ENCODE data around the gene MYO7B. TPM values are rescaled to one million over a fixed set of nuclear protein-coding genes. Genes with fewer than 3 reads are reported as not detected.

MYO7B gene
- total RNA-seq, 2 experiments from 2014 or later = 3.3 TPM; not detected in 1

DNA sequence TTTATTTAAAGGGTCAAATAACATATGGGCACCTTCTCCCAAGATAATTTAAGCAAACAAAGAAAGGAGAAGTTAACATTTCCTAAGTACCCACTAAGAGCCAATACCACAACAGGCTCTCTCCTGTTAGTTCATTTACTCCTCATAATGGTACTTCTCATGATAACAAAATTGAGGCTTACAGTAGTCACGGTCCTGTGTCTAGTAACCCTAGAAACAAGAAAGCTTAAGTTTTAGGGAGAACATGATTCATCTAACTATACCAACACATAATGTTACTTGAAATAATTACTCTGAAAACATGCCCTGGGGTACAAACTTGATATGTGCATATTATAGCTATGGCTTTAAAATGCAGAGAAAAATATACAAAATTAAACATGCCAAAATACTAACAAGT is 29.0 kb upstream of the MYO7B start:
- Histone ChIP-seq H3K9me3 (ENCODE audit: low read length) (no peaks in the 10 kb centered on the region), H3K9me2 (ENCODE audit: insufficient read depth, low read length) (no peaks in the 10 kb centered on the region), H3K79me2 (ENCODE audit: insufficient read depth, low read depth, low read length) (peaks cover 72% of the 10 kb centered on the region), H3K27ac (ENCODE audit: low read depth, low read length, poor library complexity, severe bottlenecking) (no peak overlapping the region), H3K4me2 (ENCODE audit: low read length) (no peak overlapping the region), H3K4me1 (ENCODE audit: insufficient read depth, low read length, poor library complexity, severe bottlenecking) (no peaks in the 10 kb centered on the region), H3K36me3 (ENCODE audit: insufficient read depth, low read length) (peaks cover 96% of the 10 kb centered on the region), H2AFZ (ENCODE audit: low read length) (no peak overlapping the region), H3K4me3 (ENCODE audit: low read depth, low read length, poor library complexity, severe bottlenecking) (no peak overlapping the region), H4K20me1 (ENCODE audit: insufficient read depth, low read length) (peaks cover 39% of the 10 kb centered on the region)
- DNase-seq (ENCODE audit: low spot score) = no peak
- TF ChIP-seq, protein P1, sequence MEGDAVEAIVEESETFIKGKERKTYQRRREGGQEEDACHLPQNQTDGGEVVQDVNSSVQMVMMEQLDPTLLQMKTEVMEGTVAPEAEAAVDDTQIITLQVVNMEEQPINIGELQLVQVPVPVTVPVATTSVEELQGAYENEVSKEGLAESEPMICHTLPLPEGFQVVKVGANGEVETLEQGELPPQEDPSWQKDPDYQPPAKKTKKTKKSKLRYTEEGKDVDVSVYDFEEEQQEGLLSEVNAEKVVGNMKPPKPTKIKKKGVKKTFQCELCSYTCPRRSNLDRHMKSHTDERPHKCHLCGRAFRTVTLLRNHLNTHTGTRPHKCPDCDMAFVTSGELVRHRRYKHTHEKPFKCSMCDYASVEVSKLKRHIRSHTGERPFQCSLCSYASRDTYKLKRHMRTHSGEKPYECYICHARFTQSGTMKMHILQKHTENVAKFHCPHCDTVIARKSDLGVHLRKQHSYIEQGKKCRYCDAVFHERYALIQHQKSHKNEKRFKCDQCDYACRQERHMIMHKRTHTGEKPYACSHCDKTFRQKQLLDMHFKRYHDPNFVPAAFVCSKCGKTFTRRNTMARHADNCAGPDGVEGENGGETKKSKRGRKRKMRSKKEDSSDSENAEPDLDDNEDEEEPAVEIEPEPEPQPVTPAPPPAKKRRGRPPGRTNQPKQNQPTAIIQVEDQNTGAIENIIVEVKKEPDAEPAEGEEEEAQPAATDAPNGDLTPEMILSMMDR (conservative IDR thresholded peaks at IDR 0.05; ENCODE audit: low read length) = no peak
- TF ChIP-seq EZH2phosphoT487 (IDR thresholded peaks at IDR 0.05; ENCODE audit: borderline replicate concordance, low read depth, low read length) = no peak
- intact Hi-C loops (cut with micrococcal nuclease; ENCODE audit: unreplicated experiment) = no loop called here
- ChIA-PET POLR2A (interaction anchor here (0.7 to 1.2 kb wide), 3 partner anchors 11 to 26 kb away, joined by 3 read pairs; no protein-coding TSS in a partner anchor), CTCF (ENCODE audit: unreplicated experiment) (no interaction called here)
- no TSS peak for BruUV-seq (replicated peaks)

DNA sequence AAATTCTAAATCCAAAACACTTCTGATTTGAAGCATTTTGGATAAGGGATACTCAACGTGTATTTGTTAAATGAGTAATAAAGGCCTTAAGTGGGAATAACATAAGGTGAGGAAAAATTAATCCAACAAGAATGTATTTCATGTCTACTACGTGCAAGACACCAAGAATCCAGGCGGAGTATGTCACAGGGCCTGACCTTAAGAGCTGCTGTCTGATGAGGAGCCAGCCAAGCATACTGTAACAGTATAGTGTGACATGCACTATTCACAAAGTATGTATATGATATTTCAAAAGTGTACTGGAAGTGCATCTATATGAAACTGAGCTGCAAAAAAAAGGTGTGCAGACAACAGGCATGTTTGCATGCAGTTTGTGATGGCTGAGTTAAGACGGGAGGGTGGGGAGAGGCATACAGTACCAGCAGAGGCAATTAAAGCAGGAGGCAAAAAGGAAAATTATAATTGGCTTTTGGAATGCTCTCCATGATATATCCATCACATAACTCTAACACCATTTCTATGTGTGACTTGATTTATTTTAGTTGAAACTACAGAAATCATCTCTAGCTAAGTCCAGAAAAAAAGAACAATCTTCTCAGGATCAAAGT is 27.4 kb upstream of the MYO7B start:
- no TSS peak for BruUV-seq (replicated peaks)
- no peak overlapping the region for H2AFZ ChIP-seq (ENCODE audit: low read length)
- ChIA-PET CTCF (ENCODE audit: unreplicated experiment) (no interaction called here), POLR2A (interaction anchor here (0.9 to 1.2 kb wide), 2 partner anchors 10 to 29 kb away, joined by 3 to 9 read pairs; no protein-coding TSS in a partner anchor)
- H3K36me3 ChIP-seq (ENCODE audit: insufficient read depth, low read length) = peaks cover 94% of the 10 kb centered on the region
- H3K4me3 ChIP-seq (ENCODE audit: low read depth, low read length, poor library complexity, severe bottlenecking) = no peak overlapping the region
- no peak overlapping the region for H3K27ac ChIP-seq (ENCODE audit: low read depth, low read length, poor library complexity, severe bottlenecking)
- H4K20me1 ChIP-seq (ENCODE audit: insufficient read depth, low read length) = peaks cover 38% of the 10 kb centered on the region
- no peak for DNase-seq (ENCODE audit: low spot score)
- TF ChIP-seq, protein P1 (conservative IDR thresholded peaks at IDR 0.05; ENCODE audit: low read length) = no peak
- H3K4me2 ChIP-seq (ENCODE audit: low read length) = no peak overlapping the region
- intact Hi-C loops (cut with micrococcal nuclease; ENCODE audit: unreplicated experiment) = no loop called here
- H3K4me1 ChIP-seq (ENCODE audit: insufficient read depth, low read length, poor library complexity, severe bottlenecking) = no peaks in the 10 kb centered on the region
- H3K9me2 ChIP-seq (ENCODE audit: insufficient read depth, low read length) = no peaks in the 10 kb centered on the region
- H3K79me2 ChIP-seq (ENCODE audit: insufficient read depth, low read depth, low read length) = peaks cover 88% of the 10 kb centered on the region
- no peaks in the 10 kb centered on the region for H3K9me3 ChIP-seq (ENCODE audit: low read length)

DNA sequence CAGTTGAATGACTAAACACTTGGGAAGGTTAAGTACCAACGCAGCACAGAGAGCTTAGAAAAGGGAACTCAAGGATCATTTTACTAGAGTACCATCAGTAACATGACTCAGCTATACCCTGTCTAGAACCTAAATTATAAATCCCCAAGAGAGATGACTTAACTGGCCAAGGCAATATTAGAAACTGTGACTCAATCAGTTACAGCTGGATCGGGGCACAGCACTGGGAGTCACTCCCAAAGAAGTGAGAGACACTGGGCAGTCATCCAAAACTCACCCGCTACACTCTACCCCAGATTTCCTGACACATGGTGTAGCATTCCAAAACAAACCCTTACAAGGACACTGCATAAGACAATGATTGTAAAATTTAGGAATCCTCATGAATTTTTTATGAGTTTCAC is 26.9 kb upstream of the MYO7B start:
- no peaks in the 10 kb centered on the region for H3K4me1 ChIP-seq (ENCODE audit: insufficient read depth, low read length, poor library complexity, severe bottlenecking)

More for the DNA sequence above, 26.9 kb upstream of the MYO7B start:
- intact Hi-C loops (cut with micrococcal nuclease; ENCODE audit: unreplicated experiment) = no loop called here
- ChIA-PET POLR2A (interaction anchor here (0.9 to 1.2 kb wide), 3 partner anchors 10 to 30 kb away, joined by 3 to 9 read pairs (median 3); partner anchors contain the start of gene IWS1), CTCF (ENCODE audit: unreplicated experiment) (no interaction called here)
- Histone ChIP-seq H3K36me3 (ENCODE audit: insufficient read depth, low read length) (peaks cover 95% of the 10 kb centered on the region), H3K4me3 (ENCODE audit: low read depth, low read length, poor library complexity, severe bottlenecking) (no peak overlapping the region), H2AFZ (ENCODE audit: low read length) (no peak overlapping the region), H3K4me2 (ENCODE audit: low read length) (no peak overlapping the region), H3K9me3 (ENCODE audit: low read length) (no peaks in the 10 kb centered on the region), H3K79me2 (ENCODE audit: insufficient read depth, low read depth, low read length) (peaks cover 93% of the 10 kb centered on the region), H3K27ac (ENCODE audit: low read depth, low read length, poor library complexity, severe bottlenecking) (no peak overlapping the region), H3K9me2 (ENCODE audit: insufficient read depth, low read length) (no peaks in the 10 kb centered on the region), H4K20me1 (ENCODE audit: insufficient read depth, low read length) (peaks cover 36% of the 10 kb centered on the region; the same call in 1 of the 2 replicates)
- no peak for DNase-seq (ENCODE audit: low spot score)
- no TSS peak for BruUV-seq (replicated peaks)
- TF ChIP-seq EZH2phosphoT487 (IDR thresholded peaks at IDR 0.05; ENCODE audit: borderline replicate concordance, low read depth, low read length) = no peak
- TF ChIP-seq, protein P1 (conservative IDR thresholded peaks at IDR 0.05; ENCODE audit: low read length) = no peak
